Tibial nerve (tissue), 4 donors: Measurements from ENCODE around the gene RABL2B. TPM values are rescaled to one million over a fixed set of nuclear protein-coding genes. Genes with fewer than 3 reads are reported as not detected.
"Not testable (repeated sequence)": the region's sequence is repeated elsewhere in the genome, so short reads cannot be mapped to it uniquely, and the experiment has no call there.

Experiments used
- DNase-seq, 2 donors: peaks; one replicate each; pipeline ENCODE4 v3.0.0-alpha.2; 2019; ENCODE audit warnings: low spot score in 2 of 2
- H3K27ac ChIP-seq, 4 donors: fragments of 200-600 bp; sonication (generic) in 3 of 4; one replicate each; pipeline ENCODE4 v1.5.1; 2017 to 2019; ENCODE audit warnings: mild to moderate bottlenecking in 1 of 4
- H3K27me3 ChIP-seq, 2 donors: fragments of 200-600 bp; sonication (generic) in 1 of 2; one replicate each; pipeline versions ENCODE4 v1.5.1 to v1.6.0; 2017 to 2019
- H3K36me3 ChIP-seq, 3 donors: fragments of 200-600 bp; sonication (generic); one replicate each; pipeline ENCODE4 v1.5.1; 2018 to 2019
- H3K4me1 ChIP-seq, 4 donors: fragments of 200-600 bp; sonication (generic) in 3 of 4; one replicate each; pipeline ENCODE4 v1.5.1; 2017 to 2019
- H3K4me3 ChIP-seq, 4 donors: fragments of 200-600 bp; sonication (generic) in 3 of 4; one replicate each; pipeline ENCODE4 v1.5.1; 2017 to 2019; ENCODE audit warnings: mild to moderate bottlenecking in 1 of 4, moderate library complexity in 1 of 4
- H3K9me3 ChIP-seq, 4 donors: fragments of 200-600 bp; sonication (generic) in 3 of 4; one replicate each; pipeline ENCODE4 v1.5.1; 2017 to 2019
- CTCF ChIP-seq, 5 experiments: fragments of 200-600 bp in 3 of 5; fragments of 450-650 bp in 2 of 5; sonication (generic) in 3 of 5; IDR thresholded peaks; one replicate each; pipeline ENCODE4 v1.5.1; 2016 to 2019; ENCODE audit warnings: antibody characterized with exemption in 5 of 5, mild to moderate bottlenecking in 3 of 5, moderate library complexity in 2 of 5
- EP300 ChIP-seq, 2 donors: sonication (generic); formaldehyde crosslinking; IDR thresholded peaks; one replicate each; pipeline ENCODE4 v1.6.1; 2017; ENCODE audit warnings: antibody characterized with exemption in 2 of 2, mild to moderate bottlenecking in 1 of 2
- WGBS, 2 donors: methylation state at CpG; one replicate each; pipeline ENCODE4 v1.1.5; 2018; 5-methylcytosine and 5-hydroxymethylcytosine counted together
- total RNA-seq, 4 donors: library from RNA; depleted of rRNA; stranded (reverse); fragments of >200 nt; gene quantifications; one replicate each; pipeline ENCODE4 v1.1.0, GENCODE V29; 2016

Gene RABL2B
- total RNA-seq, 4 donors from 2014 or later: 14.5 to 35.7 (median 20.5) TPM

GRCh38 chr22:50756949-50757491 lies 26.4 kb downstream of the RABL2B start:
- DNase-seq: peak in 1 of 2 donors; percentile 17
- H3K4me3 ChIP-seq: peak overlapping the region; percentile 27 to 61 (median 37)
- H3K27me3 ChIP-seq, H3K27ac ChIP-seq, H3K36me3 ChIP-seq, H3K9me3 ChIP-seq: not testable (repeated sequence)
- peaks cover 0 to 12% (median 4%) of the 10 kb centered on the region in 4 donors for H3K4me1 ChIP-seq
- TF ChIP-seq CTCF (IDR thresholded peaks at IDR 0.05): peak in 2 of 5 experiments; percentile 18 to 27
- WGBS, 2 donors: 10 to 13% methylated on average over 23 to 24 of the region's 24 CpGs

GRCh38 chr22:50756406-50756805 lies 27.0 kb downstream of the RABL2B start:
- H3K27ac ChIP-seq, H3K9me3 ChIP-seq, H3K36me3 ChIP-seq, DNase-seq, H3K27me3 ChIP-seq: not testable (repeated sequence)
- WGBS, 2 donors: 4 to 70% methylated on average over 1 to 4 of the region's 9 CpGs
- peaks cover 0 to 12% (median 4%) of the 10 kb centered on the region in 4 donors for H3K4me1 ChIP-seq
- peak overlapping the region in 1 of 4 donors; percentile 61 for H3K4me3 ChIP-seq

- H3K36me3 ChIP-seq, H3K27ac ChIP-seq, H3K9me3 ChIP-seq, H3K27me3 ChIP-seq, DNase-seq, H3K4me3 ChIP-seq: not testable (repeated sequence)
- WGBS, 2 donors: 85 to 89% methylated on average over 20 of the region's 20 CpGs
- peaks cover 0 to 12% (median 4%) of the 10 kb centered on the region in 4 donors for H3K4me1 ChIP-seq
These were observed 28.2 kb downstream of the RABL2B start for GRCh38 chr22:50755251-50755650.

- DNase-seq, H3K27ac ChIP-seq: not testable (repeated sequence)
These were observed 33.9 kb downstream of the RABL2B start for GRCh38 chr22:50749302-50750074.

GRCh38 chr22:50748630-50749029 lies 34.8 kb downstream of the RABL2B start:
- not testable (repeated sequence) for H3K9me3 ChIP-seq, H3K4me1 ChIP-seq, H3K4me3 ChIP-seq, H3K36me3 ChIP-seq, DNase-seq, H3K27ac ChIP-seq, H3K27me3 ChIP-seq
- WGBS, 2 donors: 76 to 79% methylated on average over 4 to 7 of the region's 13 CpGs

More at GRCh38 chr22:50749302-50750074, 33.9 kb downstream of the RABL2B start:
- H3K9me3 ChIP-seq, H3K36me3 ChIP-seq, H3K4me3 ChIP-seq, H3K4me1 ChIP-seq, H3K27me3 ChIP-seq: not testable (repeated sequence)
- 70 to 78% methylated on average over 9 of the region's 9 CpGs for WGBS, 2 donors

- not testable (repeated sequence) for H3K27me3 ChIP-seq, H3K9me3 ChIP-seq, H3K36me3 ChIP-seq, H3K4me3 ChIP-seq, H3K4me1 ChIP-seq, DNase-seq, H3K27ac ChIP-seq
- 76 to 83% methylated on average over 1 of the region's 1 CpG for WGBS, 2 donors
These were observed 35.9 kb downstream of the RABL2B start for GRCh38 chr22:50747521-50747920.

GRCh38 chr22:50744424-50744823 lies 39.0 kb downstream of the RABL2B start:
- H3K4me3 ChIP-seq, H3K27ac ChIP-seq, H3K4me1 ChIP-seq, H3K9me3 ChIP-seq, DNase-seq, H3K27me3 ChIP-seq, H3K36me3 ChIP-seq: not testable (repeated sequence)
- whole genome bisulfite sequencing, 2 donors: 72 to 78% methylated on average over 4 to 5 of the region's 12 CpGs

- H3K4me1 ChIP-seq, H3K4me3 ChIP-seq, H3K36me3 ChIP-seq, H3K9me3 ChIP-seq, H3K27ac ChIP-seq, H3K27me3 ChIP-seq: not testable (repeated sequence)
- WGBS, 2 donors: 83 to 92% methylated on average over 5 of the region's 5 CpGs
- peak in 1 of 2 donors; percentile 3 for DNase-seq
These were observed 42.7 kb downstream of the RABL2B start for GRCh38 chr22:50740714-50741113.

- H3K36me3 ChIP-seq: no peaks in the 10 kb centered on the region
- DNase-seq: peak in 1 of 2 donors; percentile 7
- no peak for TF ChIP-seq EP300 (IDR thresholded peaks at IDR 0.05)
- no peaks in the 10 kb centered on the region for H3K4me1 ChIP-seq
- H3K27me3 ChIP-seq: no peaks in the 10 kb centered on the region
- no peaks in the 10 kb centered on the region for H3K9me3 ChIP-seq
- no peak overlapping the region for H3K27ac ChIP-seq
- WGBS, 2 donors: 81 to 83% methylated on average over 10 to 12 of the region's 12 CpGs
- H3K4me3 ChIP-seq: no peak overlapping the region
These were observed 43.5 kb downstream of the RABL2B start for GRCh38 chr22:50739894-50740293.
